ENCODE data around the gene ARHGEF37. TPM values are rescaled to one million over a fixed set of nuclear protein-coding genes. Genes with fewer than 3 reads are reported as not detected.

The ARHGEF37 gene
- total RNA-seq, 1 experiment from 2014 or later = 16.1 TPM

- intact Hi-C loops (cut with micrococcal nuclease; ENCODE audit: unreplicated experiment) = loop anchor here (1.0 to 5.0 kb wide), 2 partner anchors 55 to 172 kb away; no protein-coding TSS in a partner anchor
Measured at GRCh38 chr5:149616727-149617285, 35.5 kb downstream of the ARHGEF37 start.

GRCh38 chr5:149617760-149618306, 36.5 kb downstream of the ARHGEF37 start:
- no peak for DNase-seq
- Mint-ChIP-seq H3K4me1 (ENCODE audit: low read depth, unreplicated experiment) (peaks cover 36% of the 10 kb centered on the region), H3K4me3 (ENCODE audit: low read depth, unreplicated experiment) (no peak overlapping the region), H3K27me3 (ENCODE audit: unreplicated experiment) (no peaks in the 10 kb centered on the region), H3K36me3 (ENCODE audit: insufficient read depth, unreplicated experiment) (peaks cover 20% of the 10 kb centered on the region), H3K9me3 (ENCODE audit: low read depth, unreplicated experiment) (no peaks in the 10 kb centered on the region), H3K27ac (ENCODE audit: unreplicated experiment) (peak overlapping the region; percentile 22)
- CTCF ChIA-PET = interaction anchor here (0.7 to 2.2 kb wide), 5 partner anchors 12 to 172 kb away, joined by 3 to 7 read pairs (median 3); no protein-coding TSS in a partner anchor
- BruUV-seq (replicated peaks) = no TSS peak
- intact Hi-C loops (cut with micrococcal nuclease; ENCODE audit: unreplicated experiment) = loop anchor here (1.0 to 5.0 kb wide), 4 partner anchors 35 to 237 kb away; no protein-coding TSS in a partner anchor
- TF ChIP-seq, protein P1, sequence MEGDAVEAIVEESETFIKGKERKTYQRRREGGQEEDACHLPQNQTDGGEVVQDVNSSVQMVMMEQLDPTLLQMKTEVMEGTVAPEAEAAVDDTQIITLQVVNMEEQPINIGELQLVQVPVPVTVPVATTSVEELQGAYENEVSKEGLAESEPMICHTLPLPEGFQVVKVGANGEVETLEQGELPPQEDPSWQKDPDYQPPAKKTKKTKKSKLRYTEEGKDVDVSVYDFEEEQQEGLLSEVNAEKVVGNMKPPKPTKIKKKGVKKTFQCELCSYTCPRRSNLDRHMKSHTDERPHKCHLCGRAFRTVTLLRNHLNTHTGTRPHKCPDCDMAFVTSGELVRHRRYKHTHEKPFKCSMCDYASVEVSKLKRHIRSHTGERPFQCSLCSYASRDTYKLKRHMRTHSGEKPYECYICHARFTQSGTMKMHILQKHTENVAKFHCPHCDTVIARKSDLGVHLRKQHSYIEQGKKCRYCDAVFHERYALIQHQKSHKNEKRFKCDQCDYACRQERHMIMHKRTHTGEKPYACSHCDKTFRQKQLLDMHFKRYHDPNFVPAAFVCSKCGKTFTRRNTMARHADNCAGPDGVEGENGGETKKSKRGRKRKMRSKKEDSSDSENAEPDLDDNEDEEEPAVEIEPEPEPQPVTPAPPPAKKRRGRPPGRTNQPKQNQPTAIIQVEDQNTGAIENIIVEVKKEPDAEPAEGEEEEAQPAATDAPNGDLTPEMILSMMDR (IDR thresholded peaks at IDR 0.05; ENCODE audit: unreplicated experiment) = no peak

More at GRCh38 chr5:149616727-149617285, 35.5 kb downstream of the ARHGEF37 start:
- peaks cover 36% of the 10 kb centered on the region for H3K4me1 Mint-ChIP-seq (ENCODE audit: low read depth, unreplicated experiment)
- H3K4me3 Mint-ChIP-seq (ENCODE audit: low read depth, unreplicated experiment) = no peak overlapping the region
- no peak overlapping the region for H3K27ac Mint-ChIP-seq (ENCODE audit: unreplicated experiment)
- TF ChIP-seq, protein P1 (IDR thresholded peaks at IDR 0.05; ENCODE audit: unreplicated experiment) = no peak
- BruUV-seq (replicated peaks) = no TSS peak
- peaks cover 20% of the 10 kb centered on the region for H3K36me3 Mint-ChIP-seq (ENCODE audit: insufficient read depth, unreplicated experiment)
- CTCF ChIA-PET = interaction anchor here (0.7 to 1.2 kb wide), 2 partner anchors 15 to 131 kb away, joined by 3 read pairs; no protein-coding TSS in a partner anchor
- H3K27me3 Mint-ChIP-seq (ENCODE audit: unreplicated experiment) = no peaks in the 10 kb centered on the region
- H3K9me3 Mint-ChIP-seq (ENCODE audit: low read depth, unreplicated experiment) = no peaks in the 10 kb centered on the region
- DNase-seq = no peak

- Mint-ChIP-seq H3K36me3 (ENCODE audit: insufficient read depth, unreplicated experiment) (peaks cover 21% of the 10 kb centered on the region), H3K27ac (ENCODE audit: unreplicated experiment) (peak overlapping the region; percentile 22), H3K9me3 (ENCODE audit: low read depth, unreplicated experiment) (no peaks in the 10 kb centered on the region), H3K27me3 (ENCODE audit: unreplicated experiment) (no peaks in the 10 kb centered on the region), H3K4me1 (ENCODE audit: low read depth, unreplicated experiment) (peaks cover 36% of the 10 kb centered on the region), H3K4me3 (ENCODE audit: low read depth, unreplicated experiment) (no peak overlapping the region)
- BruUV-seq (replicated peaks) = no TSS peak
- DNase-seq = peak; percentile 67
- CTCF ChIA-PET = interaction anchor here (0.8 to 2.2 kb wide), 8 partner anchors 9 to 177 kb away, joined by 3 to 9 read pairs (median 6); no protein-coding TSS in a partner anchor
- intact Hi-C loops (cut with micrococcal nuclease; ENCODE audit: unreplicated experiment) = loop anchor here (2.0 to 5.0 kb wide), 3 partner anchors 36 to 238 kb away; no protein-coding TSS in a partner anchor
- TF ChIP-seq, protein P1 (IDR thresholded peaks at IDR 0.05; ENCODE audit: unreplicated experiment) = peak; percentile 75
Measured at GRCh38 chr5:149618581-149619248, 37.4 kb downstream of the ARHGEF37 start.

DNA sequence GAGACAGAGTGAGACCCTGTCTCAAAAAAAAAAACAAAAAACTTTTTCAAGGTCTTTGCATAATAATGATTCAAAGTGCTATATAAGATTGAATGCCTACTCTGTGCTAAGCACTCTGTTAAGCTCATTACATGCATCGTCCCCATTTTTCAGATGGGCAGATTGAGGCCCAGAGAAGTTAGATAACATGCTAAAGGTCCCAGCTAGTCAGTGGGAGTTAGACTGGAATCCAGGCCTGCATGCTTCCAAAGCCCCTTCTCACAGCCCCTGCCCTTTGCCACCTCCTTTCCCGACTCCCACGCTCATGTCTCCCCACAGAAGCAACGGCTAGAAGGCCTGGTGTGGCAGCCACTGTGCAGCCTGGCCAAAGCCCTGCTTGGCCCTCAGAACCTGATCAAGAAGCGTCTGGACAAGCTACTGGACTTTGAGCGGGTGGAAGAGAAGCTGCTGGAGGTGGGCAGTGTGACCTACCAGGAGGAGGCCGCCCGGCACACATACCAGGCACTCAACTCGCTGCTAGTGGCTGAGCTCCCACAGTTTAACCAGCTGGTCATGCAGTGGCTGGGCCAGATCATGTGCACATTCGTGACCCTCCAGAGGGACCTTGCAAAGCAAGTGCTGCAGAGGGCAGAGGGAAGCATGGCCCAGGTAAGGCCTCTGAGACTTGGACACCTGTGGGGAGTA, 40.3 kb downstream of the ARHGEF37 start:
- intact Hi-C loops (cut with micrococcal nuclease; ENCODE audit: unreplicated experiment) = no loop called here
- no TSS peak for BruUV-seq (replicated peaks)
- CTCF ChIA-PET = interaction anchor here (0.6 to 0.9 kb wide), 3 partner anchors 13 to 143 kb away, joined by 3 to 5 read pairs (median 3); no protein-coding TSS in a partner anchor

More for the DNA sequence above, 40.3 kb downstream of the ARHGEF37 start:
- Mint-ChIP-seq H3K4me3 (ENCODE audit: low read depth, unreplicated experiment) (no peak overlapping the region), H3K27me3 (ENCODE audit: unreplicated experiment) (no peaks in the 10 kb centered on the region), H3K4me1 (ENCODE audit: low read depth, unreplicated experiment) (peaks cover 17% of the 10 kb centered on the region), H3K36me3 (ENCODE audit: insufficient read depth, unreplicated experiment) (peaks cover 24% of the 10 kb centered on the region), H3K9me3 (ENCODE audit: low read depth, unreplicated experiment) (no peaks in the 10 kb centered on the region), H3K27ac (ENCODE audit: unreplicated experiment) (no peak overlapping the region)
- DNase-seq = no peak
- TF ChIP-seq, protein P1 (IDR thresholded peaks at IDR 0.05; ENCODE audit: unreplicated experiment) = no peak

Measured in Calu3 (cell line).